PC-3 (cell line): Measurements from ENCODE around the gene AGBL1.

Experiments
- CTCF ChIP-seq: fragments of 300-600 bp; sonication (generic); conservative IDR thresholded peaks from 2 replicates; pipeline ENCODE4 v1.5.1; 2017; ENCODE audit warnings: antibody characterized with exemption, low read depth, mild to moderate bottlenecking, low read length
- EZH2 ChIP-seq: fragments of 300-600 bp; sonication (generic); IDR thresholded peaks from one replicate; pipeline ENCODE4 v1.6.1; 2017; ENCODE audit warnings: antibody characterized with exemption, mild to moderate bottlenecking, low read length; ENCODE audit not compliant: unreplicated experiment
- EZH2phosphoT487 ChIP-seq: fragments of 300-600 bp; sonication (generic); IDR thresholded peaks from 2 replicates; pipeline ENCODE4 v1.6.1; 2018; ENCODE audit warnings: mild to moderate bottlenecking, antibody characterized with exemption, low read length, borderline replicate concordance

DNA sequence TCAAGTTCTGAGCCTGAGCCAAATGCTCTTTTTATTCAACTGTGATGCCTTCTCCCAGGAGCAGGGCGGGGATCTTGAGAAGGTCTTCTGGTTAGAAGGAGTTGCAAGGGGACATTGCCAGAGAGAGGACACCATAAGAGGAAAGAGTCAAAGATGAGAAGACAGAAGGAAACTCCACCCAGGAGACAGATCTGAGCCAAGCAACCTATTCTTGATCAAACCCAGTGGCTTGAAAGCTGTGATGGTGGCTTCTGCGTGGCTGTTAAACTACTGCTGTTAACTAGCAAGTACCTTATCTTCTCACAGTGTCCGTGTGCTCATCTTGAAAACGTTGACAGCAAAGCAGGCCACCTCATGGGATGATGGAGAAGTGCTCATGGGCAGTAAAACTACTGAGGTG is 19.8 kb upstream of the AGBL1 start:
- no peak for TF ChIP-seq CTCF
- no peak for TF ChIP-seq EZH2
- no peak for TF ChIP-seq EZH2phosphoT487
